ENCODE results near the gene LIN37.

The LIN37 gene

GRCh38 chr19:35724560-35724959, 23.8 kb upstream of the LIN37 start:
- Histone ChIP-seq H3K36me3 (replicated peaks) (peaks cover 87% of the 10 kb centered on the region), H3K4me1 (no peaks in the 10 kb centered on the region), H3K4me3 (no peak overlapping the region), H3K27me3 (ENCODE audit: low read depth) (no peaks in the 10 kb centered on the region), H3K9me3 (no peaks in the 10 kb centered on the region)
- in situ Hi-C loops (cut with MboI; ENCODE audit: low sequenced_read_pairs) = no loop called here
- DNase-seq (ENCODE audit: low spot score in 2 of 2) = no peak

- no peak for DNase-seq (ENCODE audit: low spot score in 2 of 2)
- no peak overlapping the region for H3K4me3 ChIP-seq
- in situ Hi-C loops (cut with MboI; ENCODE audit: low sequenced_read_pairs) = no loop called here
- no peaks in the 10 kb centered on the region for H3K9me3 ChIP-seq
- H3K36me3 ChIP-seq (replicated peaks) = peaks cover 95% of the 10 kb centered on the region
- no peaks in the 10 kb centered on the region for H3K4me1 ChIP-seq
- H3K27me3 ChIP-seq (ENCODE audit: low read depth) = no peaks in the 10 kb centered on the region
These were observed 23.0 kb upstream of the LIN37 start for GRCh38 chr19:35725216-35725861.

- no peak overlapping the region for H3K4me3 ChIP-seq
- DNase-seq (ENCODE audit: low spot score in 2 of 2) = no peak
- in situ Hi-C loops (cut with MboI; ENCODE audit: low sequenced_read_pairs) = no loop called here
- H3K4me1 ChIP-seq = no peaks in the 10 kb centered on the region
- H3K36me3 ChIP-seq (replicated peaks) = peaks cover 99% of the 10 kb centered on the region
- no peaks in the 10 kb centered on the region for H3K9me3 ChIP-seq
- no peaks in the 10 kb centered on the region for H3K27me3 ChIP-seq (ENCODE audit: low read depth)
These were observed 21.1 kb upstream of the LIN37 start for GRCh38 chr19:35727053-35727955.

GRCh38 chr19:35727956-35728706, 20.2 kb upstream of the LIN37 start:
- no peaks in the 10 kb centered on the region for H3K9me3 ChIP-seq
- H3K27me3 ChIP-seq (ENCODE audit: low read depth) = no peaks in the 10 kb centered on the region
- H3K36me3 ChIP-seq (replicated peaks) = peaks cover 97% of the 10 kb centered on the region
- in situ Hi-C loops (cut with MboI; ENCODE audit: low sequenced_read_pairs) = no loop called here
- DNase-seq (ENCODE audit: low spot score in 2 of 2) = no peak
- no peaks in the 10 kb centered on the region for H3K4me1 ChIP-seq
- H3K4me3 ChIP-seq = no peak overlapping the region

GRCh38 chr19:35729021-35729420, 19.4 kb upstream of the LIN37 start:
- Histone ChIP-seq H3K4me1 (no peaks in the 10 kb centered on the region), H3K9me3 (no peaks in the 10 kb centered on the region), H3K27me3 (ENCODE audit: low read depth) (no peaks in the 10 kb centered on the region), H3K36me3 (replicated peaks) (peaks cover 96% of the 10 kb centered on the region), H3K4me3 (no peak overlapping the region)
- no peak for DNase-seq (ENCODE audit: low spot score in 2 of 2)
- in situ Hi-C loops (cut with MboI; ENCODE audit: low sequenced_read_pairs) = no loop called here

- peaks cover 96% of the 10 kb centered on the region for H3K36me3 ChIP-seq (replicated peaks)
- in situ Hi-C loops (cut with MboI; ENCODE audit: low sequenced_read_pairs) = no loop called here
- DNase-seq (ENCODE audit: low spot score in 2 of 2) = no peak
These were observed 18.6 kb upstream of the LIN37 start for GRCh38 chr19:35729763-35730162.

GRCh38 chr19:35730326-35730725, 18.1 kb upstream of the LIN37 start:
- in situ Hi-C loops (cut with MboI; ENCODE audit: low sequenced_read_pairs) = no loop called here
- H3K27me3 ChIP-seq (ENCODE audit: low read depth) = no peaks in the 10 kb centered on the region
- H3K4me3 ChIP-seq = no peak overlapping the region
- peaks cover 95% of the 10 kb centered on the region for H3K36me3 ChIP-seq (replicated peaks)
- DNase-seq (ENCODE audit: low spot score in 2 of 2) = no peak
- H3K4me1 ChIP-seq = no peaks in the 10 kb centered on the region
- no peaks in the 10 kb centered on the region for H3K9me3 ChIP-seq

More at GRCh38 chr19:35729763-35730162, 18.6 kb upstream of the LIN37 start:
- no peaks in the 10 kb centered on the region for H3K27me3 ChIP-seq (ENCODE audit: low read depth)
- H3K4me1 ChIP-seq = no peaks in the 10 kb centered on the region
- H3K4me3 ChIP-seq = no peak overlapping the region
- no peaks in the 10 kb centered on the region for H3K9me3 ChIP-seq

GRCh38 chr19:35731353-35731752, 17.0 kb upstream of the LIN37 start:
- H3K27me3 ChIP-seq (ENCODE audit: low read depth) = no peaks in the 10 kb centered on the region
- peaks cover 95% of the 10 kb centered on the region for H3K36me3 ChIP-seq (replicated peaks)
- in situ Hi-C loops (cut with MboI; ENCODE audit: low sequenced_read_pairs) = no loop called here
- no peak for DNase-seq (ENCODE audit: low spot score in 2 of 2)
- no peak overlapping the region for H3K4me3 ChIP-seq
- H3K9me3 ChIP-seq = no peaks in the 10 kb centered on the region
- H3K4me1 ChIP-seq = no peaks in the 10 kb centered on the region

GRCh38 chr19:35731779-35732405, 16.5 kb upstream of the LIN37 start:
- Histone ChIP-seq H3K36me3 (replicated peaks) (peaks cover 95% of the 10 kb centered on the region), H3K4me3 (no peak overlapping the region), H3K9me3 (no peaks in the 10 kb centered on the region), H3K27me3 (ENCODE audit: low read depth) (no peaks in the 10 kb centered on the region), H3K4me1 (no peaks in the 10 kb centered on the region)
- in situ Hi-C loops (cut with MboI; ENCODE audit: low sequenced_read_pairs) = no loop called here
- DNase-seq (ENCODE audit: low spot score in 2 of 2) = no peak

- Histone ChIP-seq H3K4me1 (no peaks in the 10 kb centered on the region), H3K36me3 (replicated peaks) (peaks cover 95% of the 10 kb centered on the region), H3K4me3 (no peak overlapping the region), H3K27me3 (ENCODE audit: low read depth) (no peaks in the 10 kb centered on the region), H3K9me3 (no peaks in the 10 kb centered on the region)
- in situ Hi-C loops (cut with MboI; ENCODE audit: low sequenced_read_pairs) = no loop called here
- no peak for DNase-seq (ENCODE audit: low spot score in 2 of 2)
These were observed 15.7 kb upstream of the LIN37 start for GRCh38 chr19:35732540-35733179.

GRCh38 chr19:35733180-35734125, 14.9 kb upstream of the LIN37 start:
- Histone ChIP-seq H3K9me3 (no peaks in the 10 kb centered on the region), H3K27me3 (ENCODE audit: low read depth) (no peaks in the 10 kb centered on the region), H3K4me1 (no peaks in the 10 kb centered on the region), H3K4me3 (no peak overlapping the region), H3K36me3 (replicated peaks) (peaks cover 95% of the 10 kb centered on the region)
- in situ Hi-C loops (cut with MboI; ENCODE audit: low sequenced_read_pairs) = no loop called here
- no peak for DNase-seq (ENCODE audit: low spot score in 2 of 2)

GRCh38 chr19:35734273-35734672, 14.1 kb upstream of the LIN37 start:
- Histone ChIP-seq H3K4me3 (no peak overlapping the region), H3K27me3 (ENCODE audit: low read depth) (no peaks in the 10 kb centered on the region), H3K9me3 (no peaks in the 10 kb centered on the region), H3K36me3 (replicated peaks) (peaks cover 95% of the 10 kb centered on the region), H3K4me1 (no peaks in the 10 kb centered on the region)
- in situ Hi-C loops (cut with MboI; ENCODE audit: low sequenced_read_pairs) = no loop called here
- no peak for DNase-seq (ENCODE audit: low spot score in 2 of 2)

Data from HAP-1 (cell line).